ENCODE data around the gene CNN1. TPM values are rescaled to one million over a fixed set of nuclear protein-coding genes. Genes with fewer than 3 reads are reported as not detected.

The CNN1 gene
- total and polyA plus RNA-seq, 9 of the 15 experiments (the other 6 are each of a cell fraction or from before 2014, with no cell fraction given), result 0.23 to 10.6 (median 5.2) TPM

- no peak; the same call in 1 of the 2 replicates for TF ChIP-seq ZNF121 (CRISPR knock-in tag; conservative IDR thresholded peaks at IDR 0.05)
- peak; percentile 72 to 88 for TF ChIP-seq RAD21 (CRISPR knock-in tag; conservative IDR thresholded peaks at IDR 0.05 in 1 of 2, IDR thresholded peaks at IDR 0.05 in 1 of 2)
- TF ChIP-seq KLF16 (IDR thresholded peaks at IDR 0.05), result 0 out of 2 replicates have a peak, but pooled peaks have one; percentile 36
- TF ChIP-seq NCOA4 (IDR thresholded peaks at IDR 0.05; ENCODE audit: partially characterized antibody), result no peak
- no peak for TF ChIP-seq ZBTB12 (CRISPR knock-in tag; IDR thresholded peaks at IDR 0.05)
- TF ChIP-seq, protein P1, sequence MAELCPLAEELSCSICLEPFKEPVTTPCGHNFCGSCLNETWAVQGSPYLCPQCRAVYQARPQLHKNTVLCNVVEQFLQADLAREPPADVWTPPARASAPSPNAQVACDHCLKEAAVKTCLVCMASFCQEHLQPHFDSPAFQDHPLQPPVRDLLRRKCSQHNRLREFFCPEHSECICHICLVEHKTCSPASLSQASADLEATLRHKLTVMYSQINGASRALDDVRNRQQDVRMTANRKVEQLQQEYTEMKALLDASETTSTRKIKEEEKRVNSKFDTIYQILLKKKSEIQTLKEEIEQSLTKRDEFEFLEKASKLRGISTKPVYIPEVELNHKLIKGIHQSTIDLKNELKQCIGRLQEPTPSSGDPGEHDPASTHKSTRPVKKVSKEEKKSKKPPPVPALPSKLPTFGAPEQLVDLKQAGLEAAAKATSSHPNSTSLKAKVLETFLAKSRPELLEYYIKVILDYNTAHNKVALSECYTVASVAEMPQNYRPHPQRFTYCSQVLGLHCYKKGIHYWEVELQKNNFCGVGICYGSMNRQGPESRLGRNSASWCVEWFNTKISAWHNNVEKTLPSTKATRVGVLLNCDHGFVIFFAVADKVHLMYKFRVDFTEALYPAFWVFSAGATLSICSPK (IDR thresholded peaks at IDR 0.05; ENCODE audit: borderline replicate concordance), result no peak
- peak; percentile 79 for TF ChIP-seq JUN (IDR thresholded peaks at IDR 0.05; ENCODE audit: borderline replicate concordance, low read depth, low read length)
- no peak; the same call in none of the 2 replicates for TF ChIP-seq JUN (CRISPR knock-in tag; IDR thresholded peaks at IDR 0.05; ENCODE audit: borderline replicate concordance)
- TF ChIP-seq ZNF41 (CRISPR knock-in tag; conservative IDR thresholded peaks at IDR 0.05), result no peak
- peak; percentile 36; the same call in 1 of the 2 replicates for TF ChIP-seq ZNF316 (IDR thresholded peaks at IDR 0.05)
- no peak for TF ChIP-seq PHF21A (IDR thresholded peaks at IDR 0.05; ENCODE audit: borderline replicate concordance, low read depth)
- no peak for TF ChIP-seq TBL1XR1 (IDR thresholded peaks at IDR 0.05; ENCODE audit: low read length in 2 of 2)
- TF ChIP-seq PRPF4 (IDR thresholded peaks at IDR 0.05; ENCODE audit: insufficient read depth, low read depth, low read length, poor library complexity, severe bottlenecking), result no peak
- TF ChIP-seq CTBP1 (IDR thresholded peaks at IDR 0.05; ENCODE audit: borderline replicate concordance), result no peak
- no peak for TF ChIP-seq ZBTB1 (CRISPR knock-in tag; IDR thresholded peaks at IDR 0.05; ENCODE audit: borderline replicate concordance, low read depth)
- TF ChIP-seq MLX (CRISPR knock-in tag; conservative IDR thresholded peaks at IDR 0.05), result no peak
- TF ChIP-seq, protein P2, sequence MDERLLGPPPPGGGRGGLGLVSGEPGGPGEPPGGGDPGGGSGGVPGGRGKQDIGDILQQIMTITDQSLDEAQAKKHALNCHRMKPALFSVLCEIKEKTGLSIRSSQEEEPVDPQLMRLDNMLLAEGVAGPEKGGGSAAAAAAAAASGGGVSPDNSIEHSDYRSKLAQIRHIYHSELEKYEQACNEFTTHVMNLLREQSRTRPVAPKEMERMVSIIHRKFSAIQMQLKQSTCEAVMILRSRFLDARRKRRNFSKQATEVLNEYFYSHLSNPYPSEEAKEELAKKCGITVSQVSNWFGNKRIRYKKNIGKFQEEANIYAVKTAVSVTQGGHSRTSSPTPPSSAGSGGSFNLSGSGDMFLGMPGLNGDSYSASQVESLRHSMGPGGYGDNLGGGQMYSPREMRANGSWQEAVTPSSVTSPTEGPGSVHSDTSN (CRISPR knock-in tag; IDR thresholded peaks at IDR 0.05; ENCODE audit: low read depth), result no peak
- TF ChIP-seq, protein P2 (tag; conservative IDR thresholded peaks at IDR 0.05; ENCODE audit: low read depth), result no peak
- no peak for TF ChIP-seq ZNF224 (CRISPR knock-in tag; IDR thresholded peaks at IDR 0.05)
- no peak for TF ChIP-seq ASH1L (IDR thresholded peaks at IDR 0.05; ENCODE audit: borderline replicate concordance, low read depth, partially characterized antibody)
- no peak for TF ChIP-seq ZNF354B (CRISPR knock-in tag; IDR thresholded peaks at IDR 0.05)
- TF ChIP-seq SREBF2 (CRISPR knock-in tag; IDR thresholded peaks at IDR 0.05), result no peak
- TF ChIP-seq TEAD2 (tag; IDR thresholded peaks at IDR 0.05), result no peak
Observed at GRCh38 chr19:11496391-11497163, 42.1 kb upstream of the CNN1 start (continued).
